ENCODE data around the gene ABCF3. TPM values are rescaled to one million over a fixed set of nuclear protein-coding genes. Genes with fewer than 3 reads are reported as not detected.
"Not testable (repeated sequence)": the region's sequence is repeated elsewhere in the genome, so short reads cannot be mapped to it uniquely, and the experiment has no call there.

The ABCF3 gene
- polyA plus RNA-seq (2012; ENCODE audit: low read depth, missing spikeins) = 29.8 TPM

GRCh38 chr3:184186184-184186901, at the start of gene ABCF3:
TSS of gene ABCF3 (plus strand) at chr3:184186199. CDS start at chr3:184186208, 9 bp downstream.
- TF ChIP-seq SPI1 (IDR thresholded peaks at IDR 0.05; ENCODE audit: low read depth, low read length) (no peak), POLR2AphosphoS5 (IDR thresholded peaks at IDR 0.05; ENCODE audit: low read depth, low read length) (peak; percentile 65; the same call in 1 of the 2 replicates), POU2F2 (IDR thresholded peaks at IDR 0.05; ENCODE audit: low read depth, low read length) (no peak), PAX5 (IDR thresholded peaks at IDR 0.05; ENCODE audit: insufficient read depth, low read length, severe bottlenecking) (no peak), POLR2A (IDR thresholded peaks at IDR 0.05; ENCODE audit: low read depth, low read length) (peak; percentile 76; the same call in 1 of the 2 replicates), TAF1 (IDR thresholded peaks at IDR 0.05; ENCODE audit: low read depth, low read length) (peak; percentile 91)
- FAIRE-seq (no peak), DNase-seq (ENCODE audit: insufficient read length, low spot score) (no peak)

GRCh38 chr3:184140436-184140835, 45.6 kb upstream of the ABCF3 start:
- FAIRE-seq = no peak
- DNase-seq (ENCODE audit: insufficient read length, low spot score) = no peak
- TF ChIP-seq SPI1 (IDR thresholded peaks at IDR 0.05; ENCODE audit: low read depth, low read length) (no peak), PAX5 (IDR thresholded peaks at IDR 0.05; ENCODE audit: insufficient read depth, low read length, severe bottlenecking) (no peak), TAF1 (IDR thresholded peaks at IDR 0.05; ENCODE audit: low read depth, low read length) (no peak), POLR2A (IDR thresholded peaks at IDR 0.05; ENCODE audit: low read depth, low read length) (no peak), POU2F2 (IDR thresholded peaks at IDR 0.05; ENCODE audit: low read depth, low read length) (no peak), POLR2AphosphoS5 (IDR thresholded peaks at IDR 0.05; ENCODE audit: low read depth, low read length) (no peak)

GRCh38 chr3:184142199-184142598, 43.8 kb upstream of the ABCF3 start:
- no peak for TF ChIP-seq TAF1 (IDR thresholded peaks at IDR 0.05; ENCODE audit: low read depth, low read length)
- TF ChIP-seq POLR2AphosphoS5 (IDR thresholded peaks at IDR 0.05; ENCODE audit: low read depth, low read length) = no peak
- TF ChIP-seq POLR2A (IDR thresholded peaks at IDR 0.05; ENCODE audit: low read depth, low read length) = no peak
- TF ChIP-seq POU2F2 (IDR thresholded peaks at IDR 0.05; ENCODE audit: low read depth, low read length) = no peak
- no peak for TF ChIP-seq SPI1 (IDR thresholded peaks at IDR 0.05; ENCODE audit: low read depth, low read length)
- TF ChIP-seq PAX5 (IDR thresholded peaks at IDR 0.05; ENCODE audit: insufficient read depth, low read length, severe bottlenecking) = no peak
- FAIRE-seq (no peak), DNase-seq (ENCODE audit: insufficient read length, low spot score) (no peak)

GRCh38 chr3:184143327-184143726, 42.7 kb upstream of the ABCF3 start:
- DNase-seq (ENCODE audit: insufficient read length, low spot score) = no peak
- FAIRE-seq = no peak
- TF ChIP-seq POU2F2 (IDR thresholded peaks at IDR 0.05; ENCODE audit: low read depth, low read length) = no peak

- TF ChIP-seq POU2F2 (IDR thresholded peaks at IDR 0.05; ENCODE audit: low read depth, low read length) (no peak), SPI1 (IDR thresholded peaks at IDR 0.05; ENCODE audit: low read depth, low read length) (no peak), POLR2A (IDR thresholded peaks at IDR 0.05; ENCODE audit: low read depth, low read length) (no peak), TAF1 (IDR thresholded peaks at IDR 0.05; ENCODE audit: low read depth, low read length) (no peak), PAX5 (IDR thresholded peaks at IDR 0.05; ENCODE audit: insufficient read depth, low read length, severe bottlenecking) (no peak), POLR2AphosphoS5 (IDR thresholded peaks at IDR 0.05; ENCODE audit: low read depth, low read length) (no peak)
- DNase-seq (ENCODE audit: insufficient read length, low spot score) (no peak), FAIRE-seq (no peak)
Observed at GRCh38 chr3:184144505-184144904, 41.5 kb upstream of the ABCF3 start.

- FAIRE-seq (peak; percentile 33), DNase-seq (ENCODE audit: insufficient read length, low spot score) (no peak)
Observed at GRCh38 chr3:184145111-184145524, 40.9 kb upstream of the ABCF3 start.

GRCh38 chr3:184145751-184146270, 40.2 kb upstream of the ABCF3 start:
- TF ChIP-seq TAF1 (IDR thresholded peaks at IDR 0.05; ENCODE audit: low read depth, low read length) (no peak), POU2F2 (IDR thresholded peaks at IDR 0.05; ENCODE audit: low read depth, low read length) (no peak), PAX5 (IDR thresholded peaks at IDR 0.05; ENCODE audit: insufficient read depth, low read length, severe bottlenecking) (no peak), SPI1 (IDR thresholded peaks at IDR 0.05; ENCODE audit: low read depth, low read length) (no peak), POLR2AphosphoS5 (IDR thresholded peaks at IDR 0.05; ENCODE audit: low read depth, low read length) (no peak; the same call in 1 of the 2 replicates), POLR2A (IDR thresholded peaks at IDR 0.05; ENCODE audit: low read depth, low read length) (0 out of 2 replicates have a peak, but pooled peaks have one; percentile 20)
- DNase-seq (ENCODE audit: insufficient read length, low spot score) (no peak), FAIRE-seq (no peak)

More at GRCh38 chr3:184145111-184145524, 40.9 kb upstream of the ABCF3 start:
- TF ChIP-seq SPI1 (IDR thresholded peaks at IDR 0.05; ENCODE audit: low read depth, low read length) = no peak
- no peak for TF ChIP-seq PAX5 (IDR thresholded peaks at IDR 0.05; ENCODE audit: insufficient read depth, low read length, severe bottlenecking)
- TF ChIP-seq TAF1 (IDR thresholded peaks at IDR 0.05; ENCODE audit: low read depth, low read length) = no peak
- no peak for TF ChIP-seq POU2F2 (IDR thresholded peaks at IDR 0.05; ENCODE audit: low read depth, low read length)
- no peak for TF ChIP-seq POLR2A (IDR thresholded peaks at IDR 0.05; ENCODE audit: low read depth, low read length)
- TF ChIP-seq POLR2AphosphoS5 (IDR thresholded peaks at IDR 0.05; ENCODE audit: low read depth, low read length) = no peak

GRCh38 chr3:184148076-184148475, 37.9 kb upstream of the ABCF3 start:
- FAIRE-seq (no peak), DNase-seq (ENCODE audit: insufficient read length, low spot score) (no peak)
- TF ChIP-seq POLR2AphosphoS5 (IDR thresholded peaks at IDR 0.05; ENCODE audit: low read depth, low read length) (no peak), SPI1 (IDR thresholded peaks at IDR 0.05; ENCODE audit: low read depth, low read length) (no peak)

GRCh38 chr3:184149123-184149522, 36.9 kb upstream of the ABCF3 start:
- TF ChIP-seq SPI1 (IDR thresholded peaks at IDR 0.05; ENCODE audit: low read depth, low read length) (no peak), PAX5 (IDR thresholded peaks at IDR 0.05; ENCODE audit: insufficient read depth, low read length, severe bottlenecking) (no peak), POU2F2 (IDR thresholded peaks at IDR 0.05; ENCODE audit: low read depth, low read length) (no peak), POLR2AphosphoS5 (IDR thresholded peaks at IDR 0.05; ENCODE audit: low read depth, low read length) (no peak), POLR2A (IDR thresholded peaks at IDR 0.05; ENCODE audit: low read depth, low read length) (no peak), TAF1 (IDR thresholded peaks at IDR 0.05; ENCODE audit: low read depth, low read length) (no peak)
- DNase-seq (ENCODE audit: insufficient read length, low spot score) (no peak), FAIRE-seq (no peak)

- FAIRE-seq; DNase-seq (ENCODE audit: insufficient read length, low spot score): not testable (repeated sequence)
Observed at GRCh38 chr3:184149770-184150169, 36.2 kb upstream of the ABCF3 start.

Data from GM12891 (cell line).